Gastroesophageal sphincter (tissue), 3 donors: Measurements from ENCODE around the gene ST13.

Source experiments
- CTCF ChIP-seq, 4 experiments: fragments of 200-600 bp in 2 of 4; fragments of 450-650 bp in 2 of 4; sonication (generic) in 1 of 4; IDR thresholded peaks; one replicate each; pipeline ENCODE4 v1.5.1; 2017 to 2019; ENCODE audit warnings: antibody characterized with exemption in 4 of 4, mild to moderate bottlenecking in 2 of 4, moderate library complexity in 2 of 4
- EP300 ChIP-seq: sonication (generic); formaldehyde crosslinking; IDR thresholded peaks from one replicate; pipeline ENCODE4 v1.6.1; 2017; ENCODE audit warnings: antibody characterized with exemption, mild to moderate bottlenecking
- POLR2A ChIP-seq, 2 donors: fragments of 450-650 bp; IDR thresholded peaks; one replicate each; pipeline ENCODE4 v1.6.1; 2017; ENCODE audit warnings: antibody characterized with exemption in 2 of 2, mild to moderate bottlenecking in 2 of 2, moderate library complexity in 1 of 2
- POLR2AphosphoS5 ChIP-seq: sonication (generic); formaldehyde crosslinking; IDR thresholded peaks from one replicate; pipeline ENCODE4 v1.6.1; 2017; ENCODE audit warnings: antibody characterized with exemption

GRCh38 chr22:40826984-40827741, 29.3 kb downstream of the ST13 start:
- no peak for TF ChIP-seq CTCF (IDR thresholded peaks at IDR 0.05)
- TF ChIP-seq POLR2A (IDR thresholded peaks at IDR 0.05) = no peak
- no peak for TF ChIP-seq EP300
- TF ChIP-seq POLR2AphosphoS5 = no peak
